GM12878 (cell line): ENCODE measurements around the gene STK10. TPM values are rescaled to one million over a fixed set of nuclear protein-coding genes. Genes with fewer than 3 reads are reported as not detected.

Experiments
- ASH2L ChIP-seq: fragments of 300-600, 200-600 bp; sonication (generic); IDR thresholded peaks from 2 replicates; pipeline ENCODE4 v1.6.1; 2017; ENCODE audit warnings: low read depth, mild to moderate bottlenecking, borderline replicate concordance
- ATF3 ChIP-seq: IDR thresholded peaks from 2 replicates; pipeline ENCODE4 v1.6.1; 2011; ENCODE audit warnings: low read depth, mild to moderate bottlenecking, low read length, moderate library complexity, borderline replicate concordance; ENCODE audit errors: extremely low read depth
- E2F4 ChIP-seq: IDR thresholded peaks from 2 replicates; pipeline ENCODE4 v1.6.1; 2012; ENCODE audit warnings: low read depth, low read length, improper control_type of control experiment
- EGR1 ChIP-seq, 2 experiments: IDR thresholded peaks; 1 replicate in 1 of 2; 2 replicates in 1 of 2; pipeline ENCODE4 v1.6.1; 2011 to 2012; ENCODE audit warnings: low read depth in 2 of 2, low read length in 2 of 2, borderline replicate concordance in 1 of 2, mild to moderate bottlenecking in 1 of 2, moderate library complexity in 1 of 2
- FOXK2 ChIP-seq: fragments of 450-650 bp; IDR thresholded peaks from 2 replicates; pipeline ENCODE4 v1.6.1; 2017; ENCODE audit warnings: mild to moderate bottlenecking, moderate library complexity
- GABPA ChIP-seq: IDR thresholded peaks from 2 replicates; pipeline ENCODE4 v1.6.1; 2014; ENCODE audit warnings: antibody characterized with exemption, low read depth, mild to moderate bottlenecking, inconsistent platforms
- GATAD2B ChIP-seq: fragments of 450-650 bp; conservative IDR thresholded peaks from 2 replicates; pipeline ENCODE4 v1.6.1; 2017; ENCODE audit warnings: low read depth, mild to moderate bottlenecking, moderate library complexity
- IRF4 ChIP-seq: IDR thresholded peaks from 2 replicates; pipeline ENCODE4 v1.6.1; 2011; ENCODE audit warnings: low read depth, low read length
- JUNB ChIP-seq: IDR thresholded peaks from 2 replicates; pipeline ENCODE4 v1.6.1; 2016; ENCODE audit warnings: antibody characterized with exemption, mild to moderate bottlenecking
- KLF5 ChIP-seq: fragments of 450-650 bp; IDR thresholded peaks from 2 replicates; pipeline ENCODE4 v1.6.1; 2014; ENCODE audit warnings: mild to moderate bottlenecking; ENCODE audit not compliant: partially characterized antibody
- LARP7 ChIP-seq: fragments of 450-650 bp; IDR thresholded peaks from 2 replicates; pipeline ENCODE4 v1.6.1; 2017; ENCODE audit warnings: mild to moderate bottlenecking
- MYB ChIP-seq: fragments of 150-350 bp; IDR thresholded peaks from 2 replicates; pipeline ENCODE4 v1.6.1; 2014; ENCODE audit warnings: mild to moderate bottlenecking, low read depth, low read length, borderline replicate concordance
- NFXL1 ChIP-seq: fragments of 450-650 bp; IDR thresholded peaks from 2 replicates; pipeline ENCODE4 v1.6.1; 2017; ENCODE audit warnings: antibody characterized with exemption, mild to moderate bottlenecking, borderline replicate concordance
- RAD21 ChIP-seq: IDR thresholded peaks from 2 replicates; pipeline ENCODE4 v1.6.1; 2011; ENCODE audit warnings: mild to moderate bottlenecking, low read depth, low read length, moderate library complexity; ENCODE audit not compliant: insufficient read depth
- RELA ChIP-seq: fragments of 450-650 bp; IDR thresholded peaks from 2 replicates; pipeline ENCODE4 v1.8.0; 2014; ENCODE audit warnings: borderline replicate concordance; ENCODE audit not compliant: partially characterized antibody
- SP1 ChIP-seq: IDR thresholded peaks from one replicate; pipeline ENCODE4 v1.6.1; 2011; ENCODE audit warnings: low read depth, low read length
- TCF3 ChIP-seq: IDR thresholded peaks from 2 replicates; pipeline ENCODE4 v1.6.1; 2012; ENCODE audit warnings: low read depth, mild to moderate bottlenecking, low read length, borderline replicate concordance; ENCODE audit not compliant: insufficient read depth
- YBX1 ChIP-seq: fragments of 450-650 bp; IDR thresholded peaks from 2 replicates; pipeline ENCODE4 v1.6.1; 2016; ENCODE audit warnings: antibody characterized with exemption
- polyA plus RNA-seq, 11 experiments: library from polyadenylated mRNA; depleted of rRNA in 4 of 11; unstranded in 6 of 11; stranded (reverse) in 5 of 11; fragments of >200 nt; fragmentation: Nextera tagmentation in 4 of 11; fragmentation: Illumina TruSeq in 1 of 11; extraction: Ambion mirVana in 4 of 11; extraction: Trizol in 1 of 11; gene quantifications; 1 replicate in 1 of 11; 2 replicates in 10 of 11; pipeline versions ENCODE4 v1.2.1 to v1.2.3, GENCODE V29; 2011 to 2016; ENCODE audit warnings: inconsistent platforms in 2 of 11, missing spikeins in 2 of 11, low read depth in 1 of 11
- total RNA-seq, 4 experiments: library from RNA; depleted of rRNA in 3 of 4; stranded (reverse); fragments of >200 nt in 3 of 4; fragmentation: Illumina TruSeq in 1 of 4; extraction: Trizol in 1 of 4; gene quantifications; 2 replicates each; pipeline versions ENCODE4 v1.2.1 to v1.2.3, GENCODE V29; 2013 to 2021
- TF ChIP-seq, protein P1 (sequence below): fragments of 450-650 bp; conservative IDR thresholded peaks from 2 replicates; pipeline ENCODE4 v1.6.1; 2017; ENCODE audit warnings: mild to moderate bottlenecking, moderate library complexity
- TF ChIP-seq, protein P2 (sequence below): fragments of 450-650 bp; IDR thresholded peaks from 2 replicates; pipeline ENCODE4 v1.6.1; 2016; ENCODE audit warnings: mild to moderate bottlenecking, moderate library complexity, borderline replicate concordance
- TF ChIP-seq, protein P3 (sequence below): IDR thresholded peaks from 2 replicates; pipeline ENCODE4 v1.6.1; 2011; ENCODE audit warnings: mild to moderate bottlenecking, low read depth, low read length, moderate library complexity; ENCODE audit not compliant: insufficient replicate concordance

Gene STK10
- total and polyA plus RNA-seq, 10 of the 15 experiments (the other 5 are each of a cell fraction or from before 2014, with no cell fraction given), result 14.2 to 96.4 (median 50.6) TPM

- 0 out of 2 replicates have a peak, but pooled peaks have one; percentile 27 for TF ChIP-seq LARP7
- TF ChIP-seq ATF3, result no peak
- peak in 1 of 2 experiments; percentile 59; a peak in 1 of 3 replicates for TF ChIP-seq EGR1 (IDR thresholded peaks at IDR 0.05; ENCODE audit: borderline replicate concordance in 1 of 2, low read depth in 2 of 2, low read length in 2 of 2)
- no peak for TF ChIP-seq YBX1
- TF ChIP-seq IRF4, result no peak
- TF ChIP-seq ASH2L, result no peak
- TF ChIP-seq GATAD2B, result no peak
- no peak for TF ChIP-seq E2F4
- TF ChIP-seq, protein P1, sequence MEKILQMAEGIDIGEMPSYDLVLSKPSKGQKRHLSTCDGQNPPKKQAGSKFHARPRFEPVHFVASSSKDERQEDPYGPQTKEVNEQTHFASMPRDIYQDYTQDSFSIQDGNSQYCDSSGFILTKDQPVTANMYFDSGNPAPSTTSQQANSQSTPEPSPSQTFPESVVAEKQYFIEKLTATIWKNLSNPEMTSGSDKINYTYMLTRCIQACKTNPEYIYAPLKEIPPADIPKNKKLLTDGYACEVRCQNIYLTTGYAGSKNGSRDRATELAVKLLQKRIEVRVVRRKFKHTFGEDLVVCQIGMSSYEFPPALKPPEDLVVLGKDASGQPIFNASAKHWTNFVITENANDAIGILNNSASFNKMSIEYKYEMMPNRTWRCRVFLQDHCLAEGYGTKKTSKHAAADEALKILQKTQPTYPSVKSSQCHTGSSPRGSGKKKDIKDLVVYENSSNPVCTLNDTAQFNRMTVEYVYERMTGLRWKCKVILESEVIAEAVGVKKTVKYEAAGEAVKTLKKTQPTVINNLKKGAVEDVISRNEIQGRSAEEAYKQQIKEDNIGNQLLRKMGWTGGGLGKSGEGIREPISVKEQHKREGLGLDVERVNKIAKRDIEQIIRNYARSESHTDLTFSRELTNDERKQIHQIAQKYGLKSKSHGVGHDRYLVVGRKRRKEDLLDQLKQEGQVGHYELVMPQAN, result no peak
- no peak for TF ChIP-seq JUNB
- TF ChIP-seq KLF5, result no peak
- peak; percentile 98 for TF ChIP-seq RAD21
- TF ChIP-seq TCF3, result no peak
- TF ChIP-seq GABPA, result no peak
- TF ChIP-seq, protein P2, sequence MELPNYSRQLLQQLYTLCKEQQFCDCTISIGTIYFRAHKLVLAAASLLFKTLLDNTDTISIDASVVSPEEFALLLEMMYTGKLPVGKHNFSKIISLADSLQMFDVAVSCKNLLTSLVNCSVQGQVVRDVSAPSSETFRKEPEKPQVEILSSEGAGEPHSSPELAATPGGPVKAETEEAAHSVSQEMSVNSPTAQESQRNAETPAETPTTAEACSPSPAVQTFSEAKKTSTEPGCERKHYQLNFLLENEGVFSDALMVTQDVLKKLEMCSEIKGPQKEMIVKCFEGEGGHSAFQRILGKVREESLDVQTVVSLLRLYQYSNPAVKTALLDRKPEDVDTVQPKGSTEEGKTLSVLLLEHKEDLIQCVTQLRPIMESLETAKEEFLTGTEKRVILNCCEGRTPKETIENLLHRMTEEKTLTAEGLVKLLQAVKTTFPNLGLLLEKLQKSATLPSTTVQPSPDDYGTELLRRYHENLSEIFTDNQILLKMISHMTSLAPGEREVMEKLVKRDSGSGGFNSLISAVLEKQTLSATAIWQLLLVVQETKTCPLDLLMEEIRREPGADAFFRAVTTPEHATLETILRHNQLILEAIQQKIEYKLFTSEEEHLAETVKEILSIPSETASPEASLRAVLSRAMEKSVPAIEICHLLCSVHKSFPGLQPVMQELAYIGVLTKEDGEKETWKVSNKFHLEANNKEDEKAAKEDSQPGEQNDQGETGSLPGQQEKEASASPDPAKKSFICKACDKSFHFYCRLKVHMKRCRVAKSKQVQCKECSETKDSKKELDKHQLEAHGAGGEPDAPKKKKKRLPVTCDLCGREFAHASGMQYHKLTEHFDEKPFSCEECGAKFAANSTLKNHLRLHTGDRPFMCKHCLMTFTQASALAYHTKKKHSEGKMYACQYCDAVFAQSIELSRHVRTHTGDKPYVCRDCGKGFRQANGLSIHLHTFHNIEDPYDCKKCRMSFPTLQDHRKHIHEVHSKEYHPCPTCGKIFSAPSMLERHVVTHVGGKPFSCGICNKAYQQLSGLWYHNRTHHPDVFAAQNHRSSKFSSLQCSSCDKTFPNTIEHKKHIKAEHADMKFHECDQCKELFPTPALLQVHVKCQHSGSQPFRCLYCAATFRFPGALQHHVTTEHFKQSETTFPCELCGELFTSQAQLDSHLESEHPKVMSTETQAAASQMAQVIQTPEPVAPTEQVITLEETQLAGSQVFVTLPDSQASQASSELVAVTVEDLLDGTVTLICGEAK, result no peak
- no peak for TF ChIP-seq RELA
- TF ChIP-seq FOXK2, result no peak
- TF ChIP-seq NFXL1, result no peak
- TF ChIP-seq SP1, result no peak
- TF ChIP-seq MYB, result no peak
- TF ChIP-seq, protein P3, sequence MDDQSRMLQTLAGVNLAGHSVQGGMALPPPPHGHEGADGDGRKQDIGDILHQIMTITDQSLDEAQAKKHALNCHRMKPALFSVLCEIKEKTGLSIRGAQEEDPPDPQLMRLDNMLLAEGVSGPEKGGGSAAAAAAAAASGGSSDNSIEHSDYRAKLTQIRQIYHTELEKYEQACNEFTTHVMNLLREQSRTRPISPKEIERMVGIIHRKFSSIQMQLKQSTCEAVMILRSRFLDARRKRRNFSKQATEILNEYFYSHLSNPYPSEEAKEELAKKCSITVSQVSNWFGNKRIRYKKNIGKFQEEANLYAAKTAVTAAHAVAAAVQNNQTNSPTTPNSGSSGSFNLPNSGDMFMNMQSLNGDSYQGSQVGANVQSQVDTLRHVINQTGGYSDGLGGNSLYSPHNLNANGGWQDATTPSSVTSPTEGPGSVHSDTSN, result no peak
Observed at GRCh38 chr5:172106511-172107356, 81.3 kb downstream of the STK10 start (continued).
